ENCODE data around the gene VWF.

Gene VWF

DNA sequence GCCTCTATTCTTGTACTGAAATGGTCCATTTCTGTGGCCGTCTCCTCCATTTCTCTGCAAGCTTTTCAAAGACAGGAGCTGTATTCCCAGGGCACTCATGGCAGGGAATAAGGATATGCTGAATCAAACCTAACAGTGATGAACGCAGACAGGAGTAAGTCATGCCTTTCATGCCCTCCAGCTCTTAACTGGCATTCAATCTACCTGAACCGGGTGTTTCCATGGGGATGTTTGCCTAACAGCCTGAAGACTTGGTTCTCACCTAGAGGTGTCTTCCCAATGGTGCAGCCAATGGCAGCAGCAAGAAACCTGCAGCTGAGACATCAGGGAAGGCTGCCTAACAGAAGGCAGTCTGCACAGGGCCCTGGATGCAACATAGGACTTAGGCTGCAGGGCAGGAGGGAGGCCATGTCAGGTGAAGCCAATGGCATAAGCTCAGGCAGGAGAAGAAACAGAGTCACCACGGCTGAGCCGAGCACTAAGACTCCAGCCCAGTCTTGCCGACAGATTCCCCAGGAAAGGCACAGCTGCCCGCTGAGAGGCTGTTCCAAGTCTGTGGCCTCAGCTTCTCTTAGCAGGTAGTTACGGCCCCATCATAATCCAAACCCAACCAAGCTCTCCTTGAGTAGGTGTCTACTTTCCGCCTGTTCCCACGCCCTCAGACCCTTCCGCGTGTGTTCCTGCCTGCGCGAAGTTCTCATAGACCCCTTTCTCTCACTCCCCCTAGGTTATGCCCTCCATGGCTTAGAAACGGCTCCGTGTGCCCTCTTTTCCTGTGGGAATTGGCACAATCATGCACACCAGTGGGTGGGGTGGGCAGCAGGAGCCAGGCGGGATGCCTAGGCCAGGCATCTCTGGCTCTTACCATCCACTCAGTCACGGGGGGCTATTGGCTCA lies 44.1 kb downstream of the VWF start:
- Mint-ChIP-seq H3K27me3 (peaks cover 5% of the 10 kb centered on the region), H3K27ac (no peak overlapping the region)

DNA sequence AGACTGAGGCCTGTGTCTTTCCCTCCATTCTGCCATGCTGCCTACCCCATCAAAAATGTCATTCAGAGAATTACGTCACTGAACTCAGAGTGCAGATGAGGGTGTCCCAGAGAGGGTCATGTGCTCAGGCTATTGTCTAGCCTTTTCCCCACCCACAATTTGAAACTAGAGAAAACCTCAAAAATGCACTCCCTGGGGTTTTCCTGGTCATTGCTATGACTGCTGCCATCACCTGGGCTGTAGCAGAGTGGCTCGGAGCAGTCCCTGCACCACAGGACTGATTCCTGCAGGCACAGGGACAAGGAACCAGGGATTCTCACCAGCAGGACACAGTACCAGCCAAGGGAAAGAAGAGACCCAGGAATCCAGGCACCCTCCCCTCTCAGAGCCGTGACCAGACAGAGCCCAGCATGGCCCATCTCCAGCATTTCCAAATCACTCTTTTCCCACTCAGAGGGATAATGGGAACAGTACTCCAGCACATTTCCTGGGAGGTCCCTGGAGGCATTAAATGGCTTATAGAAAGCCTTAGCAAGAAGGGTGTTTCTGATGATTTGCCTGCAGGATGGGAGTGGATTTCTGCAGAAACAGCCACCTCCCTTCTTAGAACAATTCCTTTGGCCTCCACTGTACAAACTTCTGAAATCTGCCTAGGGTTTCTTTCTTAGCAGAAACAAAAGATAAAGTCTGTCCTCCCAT lies 45.9 kb downstream of the VWF start:
- H3K27ac Mint-ChIP-seq: no peak overlapping the region
- H3K4me1 Mint-ChIP-seq (ENCODE audit: low read depth): peaks cover 25% of the 10 kb centered on the region
- H3K4me3 Mint-ChIP-seq: no peak overlapping the region
- no peaks in the 10 kb centered on the region for H3K36me3 Mint-ChIP-seq
- no peaks in the 10 kb centered on the region for H3K9me3 Mint-ChIP-seq (ENCODE audit: low read depth)
- peaks cover 5% of the 10 kb centered on the region for H3K27me3 Mint-ChIP-seq

More for the DNA sequence above, 44.1 kb downstream of the VWF start:
- peaks cover 10% of the 10 kb centered on the region for H3K4me1 Mint-ChIP-seq (ENCODE audit: low read depth)
- no peak overlapping the region for H3K4me3 Mint-ChIP-seq
- no peaks in the 10 kb centered on the region for H3K9me3 Mint-ChIP-seq (ENCODE audit: low read depth)
- no peaks in the 10 kb centered on the region for H3K36me3 Mint-ChIP-seq

DNA sequence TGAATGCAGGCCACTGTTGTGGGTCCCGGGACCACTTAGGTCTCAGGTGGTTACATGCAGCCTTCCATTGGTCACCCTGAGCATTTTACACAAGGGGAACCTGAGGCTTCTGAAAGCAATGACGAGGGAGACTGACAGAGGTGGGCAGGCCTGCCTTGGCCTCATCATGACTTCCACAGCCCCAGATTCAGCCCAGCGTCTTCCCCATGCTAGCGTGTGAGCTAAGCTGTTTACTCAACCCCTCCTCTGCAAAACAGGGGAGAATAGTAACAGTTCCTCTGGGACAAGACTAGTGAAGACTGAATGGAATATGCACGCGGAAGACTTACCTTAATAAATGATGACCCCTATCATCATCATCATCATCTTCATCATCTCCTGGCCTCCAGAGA lies 46.8 kb downstream of the VWF start:
- peaks cover 5% of the 10 kb centered on the region for H3K27me3 Mint-ChIP-seq
- peaks cover 25% of the 10 kb centered on the region for H3K4me1 Mint-ChIP-seq (ENCODE audit: low read depth)
- H3K27ac Mint-ChIP-seq: no peak overlapping the region
- no peaks in the 10 kb centered on the region for H3K9me3 Mint-ChIP-seq (ENCODE audit: low read depth)
- no peaks in the 10 kb centered on the region for H3K36me3 Mint-ChIP-seq
- no peak overlapping the region for H3K4me3 Mint-ChIP-seq

DNA sequence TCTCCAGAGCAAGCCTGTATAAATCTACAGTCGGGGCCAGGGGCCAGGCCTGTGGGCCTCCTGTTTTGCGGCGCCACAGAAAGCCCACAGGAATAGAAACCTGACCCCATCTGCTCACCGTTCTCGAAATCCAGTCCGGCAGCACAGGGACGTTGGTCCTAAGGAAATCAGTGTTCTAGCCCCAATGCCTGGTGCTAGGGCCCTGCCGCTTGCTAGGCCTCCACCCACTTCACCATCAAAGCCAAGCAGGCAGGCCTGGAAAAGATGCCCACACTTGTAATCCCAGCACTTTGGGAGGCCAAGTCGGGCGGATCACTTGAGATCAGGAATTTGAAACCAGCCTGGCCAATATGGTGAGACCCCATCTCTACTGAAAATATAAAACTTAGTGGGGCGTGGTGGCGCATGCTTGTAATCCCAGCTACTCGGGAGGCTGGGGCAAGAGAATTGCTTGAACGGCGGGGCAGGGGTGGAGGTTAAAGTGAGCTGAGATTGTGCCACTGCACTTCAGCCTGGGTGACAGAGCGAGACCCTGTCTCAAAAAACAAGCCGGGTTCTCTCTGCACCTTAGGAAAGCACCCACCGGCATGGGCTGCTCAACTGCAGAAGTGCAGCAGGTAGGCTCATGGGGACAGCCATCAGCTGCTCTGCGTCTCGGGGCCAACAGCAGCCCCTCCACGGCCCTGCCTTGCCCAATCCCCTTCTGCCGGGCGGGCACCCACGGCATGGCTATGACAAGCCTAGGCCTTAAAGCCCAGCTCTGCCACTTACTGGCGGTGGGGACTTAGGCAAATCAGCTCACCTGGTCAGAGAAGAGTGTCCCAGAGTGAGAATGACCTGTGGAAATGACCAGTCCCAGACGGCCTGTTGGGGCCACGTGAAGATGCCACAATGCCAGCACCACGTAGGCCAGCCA lies 47.4 kb downstream of the VWF start:
- H3K27me3 Mint-ChIP-seq: peaks cover 5% of the 10 kb centered on the region
- peaks cover 25% of the 10 kb centered on the region for H3K4me1 Mint-ChIP-seq (ENCODE audit: low read depth)
- no peaks in the 10 kb centered on the region for H3K36me3 Mint-ChIP-seq
- H3K4me3 Mint-ChIP-seq: no peak overlapping the region
- H3K9me3 Mint-ChIP-seq (ENCODE audit: low read depth): no peaks in the 10 kb centered on the region
- H3K27ac Mint-ChIP-seq: no peak overlapping the region

DNA sequence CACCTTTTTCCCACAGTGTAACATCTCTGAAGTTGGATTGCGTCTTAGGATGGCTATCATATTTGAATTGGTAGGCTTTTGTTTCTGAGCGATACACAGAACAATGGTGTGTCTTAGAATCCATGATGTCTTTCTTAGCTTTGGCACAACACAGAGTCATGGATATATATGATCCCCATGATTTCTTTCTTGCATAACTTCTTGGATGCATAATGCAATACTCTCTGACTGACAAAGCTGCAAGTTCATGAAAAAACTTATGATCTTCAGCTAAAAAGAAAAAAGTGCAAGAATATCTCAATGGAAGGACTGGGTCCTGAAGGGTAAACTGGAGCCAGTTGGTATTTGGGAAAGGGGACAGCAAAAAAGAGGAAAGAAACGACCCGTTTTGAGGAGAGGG lies 48.1 kb downstream of the VWF start:
- Mint-ChIP-seq H3K27ac (no peak overlapping the region), H3K4me3 (peak overlapping the region; percentile 52), H3K36me3 (no peaks in the 10 kb centered on the region), H3K27me3 (peaks cover 5% of the 10 kb centered on the region), H3K9me3 (ENCODE audit: low read depth) (no peaks in the 10 kb centered on the region), H3K4me1 (ENCODE audit: low read depth) (peaks cover 25% of the 10 kb centered on the region)

DNA sequence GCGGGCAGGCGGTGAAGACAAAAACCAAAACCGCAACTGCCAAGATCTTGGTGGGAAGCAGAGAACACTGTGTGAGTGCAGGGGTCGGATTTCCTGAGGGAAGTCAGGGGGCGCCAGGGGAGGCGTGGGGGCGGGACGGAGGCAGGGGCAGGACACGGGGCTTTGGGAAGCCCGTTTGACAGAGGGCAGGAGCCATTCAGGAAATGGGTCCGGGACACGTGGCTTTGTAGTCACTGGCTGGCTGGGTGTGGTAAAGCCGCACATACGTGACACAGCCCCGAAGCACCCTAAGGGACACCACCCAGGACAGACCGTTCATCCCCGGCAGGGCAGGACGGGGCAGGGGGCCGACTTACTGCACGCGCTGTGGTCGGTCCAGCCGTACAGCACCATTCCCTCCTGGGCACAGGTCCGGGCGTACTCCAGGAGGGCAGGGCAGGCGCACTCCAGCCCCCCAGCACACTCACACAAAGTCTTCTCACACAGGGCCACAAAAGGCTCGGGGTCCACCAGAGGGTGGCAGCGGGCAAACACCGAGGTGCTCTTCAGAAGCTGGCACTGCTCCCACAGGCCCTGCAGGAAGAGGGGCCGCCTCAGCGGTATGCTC lies 49.4 kb downstream of the VWF start:
- H3K4me1 Mint-ChIP-seq (ENCODE audit: low read depth): peaks cover 31% of the 10 kb centered on the region
- H3K9me3 Mint-ChIP-seq (ENCODE audit: low read depth): no peaks in the 10 kb centered on the region
- peak overlapping the region; percentile 89 for H3K4me3 Mint-ChIP-seq
- H3K36me3 Mint-ChIP-seq: no peaks in the 10 kb centered on the region
- peaks cover 2% of the 10 kb centered on the region for H3K27me3 Mint-ChIP-seq
- peak overlapping the region; percentile 79 for H3K27ac Mint-ChIP-seq

DNA sequence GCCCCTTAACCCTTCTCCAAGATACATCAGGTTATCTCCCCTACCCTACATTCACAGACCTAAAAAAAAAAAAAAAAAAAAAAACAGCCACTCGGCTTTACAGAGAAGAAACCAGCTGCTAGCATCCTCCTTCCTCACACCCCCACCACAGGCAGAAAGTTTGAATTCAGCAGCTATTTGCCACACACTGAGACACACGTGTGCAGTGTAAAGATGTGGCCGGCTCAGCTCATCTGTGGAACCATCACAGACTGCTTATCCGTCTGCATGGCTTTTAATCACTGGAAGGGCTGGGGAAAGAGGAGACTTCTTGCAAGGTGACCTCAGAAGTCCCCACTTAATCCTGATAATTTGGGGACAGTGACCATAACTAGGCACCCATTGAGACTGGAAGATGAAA lies 50.0 kb downstream of the VWF start:
- H3K36me3 Mint-ChIP-seq: no peaks in the 10 kb centered on the region

DNA sequence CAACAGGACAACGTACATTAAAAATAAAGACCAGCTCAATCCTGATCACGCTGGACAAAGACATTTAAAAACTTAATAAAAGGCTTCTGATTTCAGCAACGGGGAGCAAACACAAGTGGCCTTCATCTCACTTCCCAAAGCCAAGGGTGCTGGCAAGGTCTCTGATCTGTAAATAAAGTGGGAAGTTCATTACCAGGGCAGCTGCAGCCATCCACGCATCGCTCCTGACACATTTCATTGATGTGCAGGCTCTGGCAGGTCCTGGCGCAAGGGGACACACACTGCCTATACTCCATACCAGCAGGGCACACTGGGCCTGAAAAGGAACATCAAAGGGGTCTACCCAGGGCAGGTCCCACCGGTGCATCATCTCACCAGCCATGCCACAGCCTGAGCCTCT lies 51.0 kb downstream of the VWF start:
- Mint-ChIP-seq H3K36me3 (no peaks in the 10 kb centered on the region), H3K27ac (no peak overlapping the region), H3K27me3 (peaks cover 2% of the 10 kb centered on the region), H3K4me3 (no peak overlapping the region), H3K4me1 (ENCODE audit: low read depth) (peaks cover 42% of the 10 kb centered on the region), H3K9me3 (ENCODE audit: low read depth) (no peaks in the 10 kb centered on the region)

More for the DNA sequence above, 50.0 kb downstream of the VWF start:
- Mint-ChIP-seq H3K9me3 (ENCODE audit: low read depth) (no peaks in the 10 kb centered on the region), H3K4me1 (ENCODE audit: low read depth) (peaks cover 38% of the 10 kb centered on the region), H3K4me3 (peak overlapping the region; percentile 89), H3K27me3 (peaks cover 2% of the 10 kb centered on the region), H3K27ac (peak overlapping the region; percentile 79)

DNA sequence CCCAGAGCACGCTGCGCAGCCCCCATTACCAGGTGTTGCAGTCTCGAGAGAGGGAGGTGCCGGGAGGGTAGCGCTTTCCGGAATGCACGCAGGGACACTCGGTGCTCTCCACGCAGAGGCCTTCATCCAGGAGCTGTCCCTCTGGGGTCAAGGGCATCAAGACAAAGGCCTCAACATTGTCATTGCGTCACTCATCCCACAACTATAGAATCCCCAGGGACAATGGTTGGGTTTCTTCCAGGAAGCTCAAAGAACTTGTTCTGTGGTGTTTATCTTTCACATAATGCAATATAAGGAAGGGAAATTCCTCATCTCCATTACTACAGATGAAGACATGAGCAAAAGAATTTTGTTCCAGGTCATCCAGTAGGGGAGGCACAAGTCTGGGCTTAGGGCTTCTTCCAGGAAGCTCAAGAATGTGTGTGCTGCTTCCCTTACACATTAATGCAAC lies 52.1 kb downstream of the VWF start:
- peaks cover 42% of the 10 kb centered on the region for H3K4me1 Mint-ChIP-seq (ENCODE audit: low read depth)
- no peak overlapping the region for H3K4me3 Mint-ChIP-seq
- H3K27ac Mint-ChIP-seq: no peak overlapping the region
- H3K36me3 Mint-ChIP-seq: no peaks in the 10 kb centered on the region
- peaks cover 2% of the 10 kb centered on the region for H3K27me3 Mint-ChIP-seq
- H3K9me3 Mint-ChIP-seq (ENCODE audit: low read depth): no peaks in the 10 kb centered on the region

DNA sequence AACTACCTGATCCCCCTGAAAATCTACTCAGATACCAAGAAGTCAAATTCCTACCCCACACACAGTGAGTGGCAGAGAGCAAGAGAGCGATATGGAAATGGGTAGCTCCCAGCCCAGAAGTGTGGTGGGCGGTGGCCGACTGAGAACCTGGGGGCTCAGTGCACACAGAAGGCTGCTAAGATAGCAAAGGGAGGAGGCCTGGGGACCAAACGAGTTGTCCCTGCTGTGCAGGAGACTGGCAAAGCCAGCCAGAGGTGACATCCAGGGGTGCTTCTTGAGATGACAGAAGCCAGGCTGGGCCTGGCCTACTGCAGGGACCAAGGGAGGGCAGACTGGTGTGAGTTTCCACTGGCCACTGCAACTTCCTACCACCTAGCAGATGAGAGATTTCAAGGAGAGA lies 52.9 kb downstream of the VWF start:
- no peak overlapping the region for H3K27ac Mint-ChIP-seq
- H3K27me3 Mint-ChIP-seq: peaks cover 2% of the 10 kb centered on the region
- no peak overlapping the region for H3K4me3 Mint-ChIP-seq
- peaks cover 42% of the 10 kb centered on the region for H3K4me1 Mint-ChIP-seq (ENCODE audit: low read depth)
- H3K9me3 Mint-ChIP-seq (ENCODE audit: low read depth): no peaks in the 10 kb centered on the region
- H3K36me3 Mint-ChIP-seq: no peaks in the 10 kb centered on the region

DNA sequence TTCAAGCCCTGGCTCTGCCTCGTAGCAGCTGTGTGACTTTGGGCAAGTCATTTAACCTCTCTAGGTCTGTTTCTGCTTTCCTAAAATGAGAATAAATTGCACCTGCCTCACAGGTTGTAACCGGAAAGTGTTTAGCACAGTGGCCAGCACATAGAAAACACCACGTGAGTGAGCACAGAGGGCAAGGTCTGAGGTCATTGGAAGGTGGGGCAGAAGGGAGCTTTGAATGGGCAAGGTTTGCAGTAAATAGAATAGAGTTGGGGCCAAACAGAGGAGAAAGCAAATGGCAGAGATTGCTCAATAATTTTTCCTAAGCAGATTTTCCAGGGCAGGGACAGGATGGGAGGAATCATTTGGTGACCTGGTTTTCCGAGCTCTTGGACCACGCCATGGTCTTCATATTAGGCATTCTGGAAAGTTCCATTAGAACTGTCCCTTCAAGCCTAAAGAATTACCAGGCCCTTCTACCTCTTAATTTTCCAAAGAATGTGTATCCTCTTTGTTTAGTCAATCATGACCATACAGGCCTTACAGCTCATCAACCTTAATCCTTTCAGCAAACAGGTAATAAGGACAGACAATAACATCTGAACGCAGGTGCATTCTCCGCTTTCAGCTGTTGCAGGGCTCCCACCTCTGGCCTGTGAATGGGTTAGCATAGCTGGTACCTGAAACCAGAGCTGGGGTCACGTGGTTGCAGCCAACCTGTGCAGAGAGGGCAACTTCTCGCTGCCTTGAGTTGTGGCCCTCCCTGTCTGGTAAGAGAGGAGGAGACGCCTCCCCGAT lies 53.8 kb downstream of the VWF start:
- Mint-ChIP-seq H3K9me3 (ENCODE audit: low read depth) (no peaks in the 10 kb centered on the region), H3K4me1 (ENCODE audit: low read depth) (peaks cover 34% of the 10 kb centered on the region), H3K36me3 (no peaks in the 10 kb centered on the region), H3K27ac (peak overlapping the region; percentile 10), H3K27me3 (no peaks in the 10 kb centered on the region), H3K4me3 (no peak overlapping the region)

DNA sequence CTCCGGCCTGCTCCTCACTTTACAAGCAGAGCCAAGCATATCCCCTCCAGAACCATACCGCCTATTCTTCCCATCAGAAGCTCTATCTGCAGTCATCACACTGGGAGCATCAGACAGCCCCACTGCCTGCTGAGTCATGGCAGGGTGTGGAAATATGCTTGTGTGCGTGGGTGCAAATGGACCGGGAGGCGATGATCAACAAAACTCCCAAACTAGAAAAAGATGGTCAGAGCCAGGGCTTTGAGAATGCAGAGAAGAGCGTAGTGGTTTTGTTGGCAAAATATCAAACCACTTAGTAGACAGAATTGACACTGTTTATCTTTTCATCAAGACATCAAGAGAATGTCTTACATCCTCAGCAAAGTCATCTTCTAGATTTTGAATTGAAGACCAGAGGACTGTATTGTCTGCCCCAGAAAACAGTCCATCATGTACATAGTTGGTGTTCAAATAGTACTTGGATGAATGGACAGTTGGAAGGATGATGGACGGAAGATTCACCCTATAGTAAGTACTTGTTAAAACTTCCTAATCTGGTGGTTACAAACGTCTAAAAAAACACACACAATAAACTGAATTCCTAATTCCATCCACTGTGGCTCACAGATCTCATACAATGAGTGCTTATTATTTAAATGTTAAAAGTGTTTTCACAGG lies 54.9 kb downstream of the VWF start:
- H3K27ac Mint-ChIP-seq: peak overlapping the region; percentile 64
- H3K36me3 Mint-ChIP-seq: no peaks in the 10 kb centered on the region
- H3K9me3 Mint-ChIP-seq (ENCODE audit: low read depth): no peaks in the 10 kb centered on the region
- peaks cover 23% of the 10 kb centered on the region for H3K4me1 Mint-ChIP-seq (ENCODE audit: low read depth)
- H3K27me3 Mint-ChIP-seq: no peaks in the 10 kb centered on the region
- peak overlapping the region; percentile 42 for H3K4me3 Mint-ChIP-seq

DNA sequence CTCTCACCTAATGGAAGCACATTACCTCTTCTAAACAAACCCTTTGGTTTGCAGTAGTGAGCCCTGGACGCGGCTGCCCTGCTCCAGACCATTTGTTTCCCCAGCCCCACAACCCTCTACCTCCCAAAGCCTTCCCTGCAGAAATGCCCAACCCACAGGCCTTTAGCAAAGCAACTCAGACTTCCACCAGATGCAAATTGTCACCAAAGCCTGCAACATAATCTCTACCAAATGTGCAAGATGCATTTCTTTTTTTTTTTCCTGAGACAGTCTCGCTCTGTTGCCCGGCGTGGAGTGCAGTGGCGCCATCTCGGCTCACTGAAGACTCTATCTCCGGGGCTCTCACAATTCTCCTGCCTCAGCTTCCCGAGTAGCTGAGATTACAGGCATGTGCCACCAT lies 56.2 kb downstream of the VWF start:
- Mint-ChIP-seq H3K27me3 (peaks cover under 1% of the 10 kb centered on the region), H3K9me3 (ENCODE audit: low read depth) (no peaks in the 10 kb centered on the region), H3K27ac (no peak overlapping the region), H3K4me3 (no peak overlapping the region), H3K4me1 (ENCODE audit: low read depth) (peaks cover 19% of the 10 kb centered on the region), H3K36me3 (no peaks in the 10 kb centered on the region)

Data from activated naive CD8-positive, alpha-beta T cell (primary cell).